GM12878 (cell line): ENCODE results near the gene CAVIN1. TPM values are rescaled to one million over a fixed set of nuclear protein-coding genes. Genes with fewer than 3 reads are reported as not detected.
A peak's percentile ranks its signal among the peaks of the same experiment; 100 is the strongest.

Experiments used
- ATAC-seq: fragments of 200-7000 bp; cut with Tn5 transposase; 3 replicates; pipeline ENCODE4 v1.9.1; 2020; ENCODE audit warnings: mild to moderate bottlenecking, moderate library complexity
- BruUV-seq: library from RNA; stranded (reverse); fragments of 400-500 nt; replicated peaks from 2 replicates; lab custom pipeline; 2021; lab: Mats Ljungman, UMichigan
- CTCF ChIA-PET: fragments of 300-600 bp; sonication (Branson Sonifier 250); formaldehyde crosslinking; extraction: SDS; loops from one replicate; lab custom pipeline; 2021; ENCODE audit warnings: inconsistent platforms; lab: Yijun Ruan, JAX
- POLR2A ChIA-PET: fragments of 350-600 bp; formaldehyde crosslinking; extraction: SDS; loops from one replicate; lab custom pipeline; 2021; ENCODE audit warnings: inconsistent platforms; lab: Charles Lee
- RAD21 ChIA-PET: fragments of 300-600 bp; sonication (Branson Sonifier 250); formaldehyde crosslinking; loops from one replicate; lab custom pipeline; 2023; ENCODE audit warnings: antibody characterized with exemption; ENCODE audit not compliant: unreplicated experiment; lab: Charles Lee
- SMC1A ChIA-PET: fragments of 300-600 bp; sonication (Branson Sonifier 250); formaldehyde crosslinking; loops from one replicate; lab custom pipeline; 2023; ENCODE audit not compliant: unreplicated experiment, uncharacterized antibody; lab: Charles Lee
- DNase-seq: peaks from one replicate; pipeline ENCODE4 v3.0.0-alpha.2; 2011; ENCODE audit warnings: low read depth, low spot score
- FAIRE-seq: peaks from 3 replicates; lab custom pipeline; 2011; peaks lifted over from hg19 to GRCh38; lab: Jason Lieb, UNC
- H2AFZ ChIP-seq: 2 replicates; pipeline ENCODE4 v1.6.0; 2011; ENCODE audit warnings: low read depth, low read length, control low read depth; ENCODE audit not compliant: control insufficient read depth
- H3K27ac ChIP-seq: 2 replicates; pipeline ENCODE4 v1.5.1; 2011; ENCODE audit warnings: control low read depth; ENCODE audit not compliant: control insufficient read depth, insufficient read depth
- H3K27me3 ChIP-seq, 2 experiments: replicated peaks in 1 of 2; 2 replicates each; pipeline versions ENCODE4 v1.6.0 to v1.6.1; 2011; ENCODE audit warnings: low read length in 1 of 2; ENCODE audit not compliant: control insufficient read depth in 2 of 2, insufficient read depth in 2 of 2
- H3K36me3 ChIP-seq, 2 experiments: 2 replicates each; pipeline ENCODE4 v1.5.1; 2011; ENCODE audit warnings: low read length in 1 of 2; ENCODE audit not compliant: control insufficient read depth in 2 of 2, insufficient read depth in 2 of 2
- H3K4me1 ChIP-seq: 2 replicates; pipeline ENCODE4 v1.6.1; 2011; ENCODE audit warnings: mild to moderate bottlenecking, low read length, moderate library complexity, mixed read lengths; ENCODE audit not compliant: control insufficient read depth, insufficient read depth
- H3K4me2 ChIP-seq: 2 replicates; pipeline ENCODE4 v1.6.0; 2011; ENCODE audit warnings: control low read depth; ENCODE audit not compliant: control insufficient read depth, insufficient read depth
- H3K4me3 ChIP-seq: fragments of 200-600 bp; sonication (generic); 2 replicates; pipeline ENCODE4 v1.5.1; 2016
- H3K79me2 ChIP-seq: 2 replicates; pipeline ENCODE4 v1.6.0; 2011; ENCODE audit warnings: low read length; ENCODE audit not compliant: control insufficient read depth, insufficient read depth
- H3K9ac ChIP-seq: 2 replicates; pipeline ENCODE4 v1.8.0; 2011; ENCODE audit warnings: low read length, control low read depth, mixed read lengths; ENCODE audit not compliant: control insufficient read depth, insufficient read depth
- H3K9me3 ChIP-seq: replicated peaks from 3 replicates; pipeline ENCODE4 v1.5.1; 2011; ENCODE audit warnings: mild to moderate bottlenecking, low read length; ENCODE audit not compliant: control insufficient read depth, insufficient read depth
- H4K20me1 ChIP-seq: 2 replicates; pipeline ENCODE4 v1.6.0; 2011; ENCODE audit not compliant: control insufficient read depth, insufficient read depth
- BACH1 ChIP-seq: fragments of 450-650 bp; IDR thresholded peaks from 2 replicates; pipeline ENCODE4 v1.6.1; 2017; ENCODE audit warnings: mild to moderate bottlenecking, borderline replicate concordance
- CEBPB ChIP-seq, 2 experiments: fragments of 150-350 bp in 1 of 2; IDR thresholded peaks; 2 replicates each; pipeline ENCODE4 v1.6.1; 2012 to 2014; ENCODE audit warnings: low read depth in 2 of 2, low read length in 2 of 2, borderline replicate concordance in 1 of 2, inconsistent platforms in 1 of 2
- EGR1 ChIP-seq, 2 experiments: IDR thresholded peaks; 1 replicate in 1 of 2; 2 replicates in 1 of 2; pipeline ENCODE4 v1.6.1; 2011 to 2012; ENCODE audit warnings: low read depth in 2 of 2, low read length in 2 of 2, borderline replicate concordance in 1 of 2, mild to moderate bottlenecking in 1 of 2, moderate library complexity in 1 of 2
- EZH2 ChIP-seq: IDR thresholded peaks from 2 replicates; pipeline ENCODE4 v1.6.1; 2012; ENCODE audit warnings: low read depth, mild to moderate bottlenecking, control low read depth, inconsistent platforms, low read length, borderline replicate concordance; ENCODE audit not compliant: control insufficient read depth
- HDGF ChIP-seq: fragments of 450-650 bp; IDR thresholded peaks from 2 replicates; pipeline ENCODE4 v1.6.1; 2016; ENCODE audit warnings: antibody characterized with exemption
- KAT2A ChIP-seq: conservative IDR thresholded peaks from 2 replicates; pipeline ENCODE4 v1.6.1; 2011; ENCODE audit warnings: low read depth, low read length; ENCODE audit not compliant: control insufficient read depth
- KDM1A ChIP-seq: fragments of 200-600 bp; sonication (generic); IDR thresholded peaks from 2 replicates; pipeline ENCODE4 v1.6.1; 2016; ENCODE audit warnings: borderline replicate concordance
- NFXL1 ChIP-seq: fragments of 450-650 bp; IDR thresholded peaks from 2 replicates; pipeline ENCODE4 v1.6.1; 2017; ENCODE audit warnings: antibody characterized with exemption, mild to moderate bottlenecking, borderline replicate concordance
- PKNOX1 ChIP-seq: fragments of 450-650 bp; IDR thresholded peaks from 2 replicates; pipeline ENCODE4 v1.6.1; 2016; ENCODE audit warnings: mild to moderate bottlenecking
- RUNX3 ChIP-seq: IDR thresholded peaks from 2 replicates; pipeline ENCODE4 v1.6.1; 2012; ENCODE audit warnings: low read length, inconsistent platforms
- ZNF622 ChIP-seq: fragments of 450-650 bp; IDR thresholded peaks from 2 replicates; pipeline ENCODE4 v1.6.1; 2017; ENCODE audit warnings: mild to moderate bottlenecking, inconsistent platforms
- ZSCAN29 ChIP-seq: fragments of 450-650 bp; IDR thresholded peaks from 2 replicates; pipeline ENCODE4 v1.6.1; 2017; ENCODE audit warnings: mild to moderate bottlenecking, moderate library complexity
- WGBS: methylation state at CpG from one replicate; pipeline ENCODE4 v1.1.6; 2016; ENCODE audit warnings: low lambda C conversion rate; ENCODE audit not compliant: insufficient replicate concordance, insufficient coverage; ENCODE audit errors: missing lambda C conversion rate; 5-methylcytosine and 5-hydroxymethylcytosine counted together
- in situ Hi-C: fragments of 300-500 bp; cut with MboI; formaldehyde crosslinking; loops from 9 replicates; pipeline ENCODE4 v1.14.3; 2018; ENCODE audit warnings: mixed read lengths
- intact Hi-C: fragments of 100-400 bp; cut with micrococcal nuclease; formaldehyde crosslinking; loops from one replicate; pipeline ENCODE4 v1.14.2; 2022; ENCODE audit not compliant: unreplicated experiment
- polyA plus RNA-seq, 11 experiments: library from polyadenylated mRNA; depleted of rRNA in 4 of 11; unstranded in 6 of 11; stranded (reverse) in 5 of 11; fragments of >200 nt; fragmentation: Nextera tagmentation in 4 of 11; fragmentation: Illumina TruSeq in 1 of 11; extraction: Ambion mirVana in 4 of 11; extraction: Trizol in 1 of 11; gene quantifications; 1 replicate in 1 of 11; 2 replicates in 10 of 11; pipeline versions ENCODE4 v1.2.1 to v1.2.3, GENCODE V29; 2011 to 2016; ENCODE audit warnings: inconsistent platforms in 2 of 11, missing spikeins in 2 of 11, low read depth in 1 of 11
- total RNA-seq, 4 experiments: library from RNA; depleted of rRNA in 3 of 4; stranded (reverse); fragments of >200 nt in 3 of 4; fragmentation: Illumina TruSeq in 1 of 4; extraction: Trizol in 1 of 4; gene quantifications; 2 replicates each; pipeline versions ENCODE4 v1.2.1 to v1.2.3, GENCODE V29; 2013 to 2021
- TF ChIP-seq, protein P1 (sequence below): fragments of 450-650 bp; IDR thresholded peaks from 2 replicates; pipeline ENCODE4 v1.6.1; 2017; ENCODE audit warnings: low read depth, mild to moderate bottlenecking, moderate library complexity
- TF ChIP-seq, protein P2 (sequence below): IDR thresholded peaks from 2 replicates; pipeline ENCODE4 v1.6.1; 2012; ENCODE audit warnings: improper control_type of control experiment, low read depth, low read length; ENCODE audit not compliant: insufficient replicate concordance

The CAVIN1 gene
- total and polyA plus RNA-seq, 10 of the 15 experiments (the other 5 are each of a cell fraction or from before 2014, with no cell fraction given) = 0.03 to 1.1 (median 0.37) TPM

GRCh38 chr17:42414704-42415409 lies 8.2 kb downstream of the CAVIN1 start:
- peak overlapping the region; percentile 62 for H3K4me2 ChIP-seq
- H3K27ac ChIP-seq = 0 out of 2 replicates have a peak overlapping the region, but pooled peaks have one; percentile 6
- no peak overlapping the region; the same call in 1 of the 2 replicates for H3K4me3 ChIP-seq
- H2AFZ ChIP-seq = peak overlapping the region; percentile 66
- H4K20me1 ChIP-seq = no peaks in the 10 kb centered on the region
- CTCF ChIA-PET = interaction anchor here (0.6 to 3.7 kb wide), 9 partner anchors 9 to 113 kb away, joined by 3 to 20 read pairs (median 5); no protein-coding TSS in a partner anchor
- H3K36me3 ChIP-seq = no peaks in the 10 kb centered on the region
- DNase-seq (no peak), ATAC-seq (peak; percentile 77), FAIRE-seq (no peak)
- intact Hi-C loops (no loop called here), in situ Hi-C loops (no loop called here)
- SMC1A ChIA-PET = interaction anchor here (0.7 to 3.1 kb wide), 6 partner anchors 9 to 134 kb away, joined by 3 to 14 read pairs (median 3); no protein-coding TSS in a partner anchor
- no peak overlapping the region for H3K9ac ChIP-seq
- RAD21 ChIA-PET = interaction anchor here (0.7 to 1.2 kb wide), 8 partner anchors 9 to 193 kb away, joined by 3 to 5 read pairs (median 4); no protein-coding TSS in a partner anchor
- no TSS peak for BruUV-seq
- POLR2A ChIA-PET = interaction anchor here (0.6 to 1.0 kb wide), 3 partner anchors 26 to 264 kb away, joined by 3 read pairs; no protein-coding TSS in a partner anchor
- 26% methylated on average over 5 of the region's 7 CpGs for WGBS
- H3K9me3 ChIP-seq = no peaks in the 10 kb centered on the region
- H3K27me3 ChIP-seq = no peaks in the 10 kb centered on the region
- H3K4me1 ChIP-seq = peaks cover 6% of the 10 kb centered on the region; the same call in 1 of the 2 replicates
- H3K79me2 ChIP-seq = no peaks in the 10 kb centered on the region
- TF ChIP-seq, protein P1, sequence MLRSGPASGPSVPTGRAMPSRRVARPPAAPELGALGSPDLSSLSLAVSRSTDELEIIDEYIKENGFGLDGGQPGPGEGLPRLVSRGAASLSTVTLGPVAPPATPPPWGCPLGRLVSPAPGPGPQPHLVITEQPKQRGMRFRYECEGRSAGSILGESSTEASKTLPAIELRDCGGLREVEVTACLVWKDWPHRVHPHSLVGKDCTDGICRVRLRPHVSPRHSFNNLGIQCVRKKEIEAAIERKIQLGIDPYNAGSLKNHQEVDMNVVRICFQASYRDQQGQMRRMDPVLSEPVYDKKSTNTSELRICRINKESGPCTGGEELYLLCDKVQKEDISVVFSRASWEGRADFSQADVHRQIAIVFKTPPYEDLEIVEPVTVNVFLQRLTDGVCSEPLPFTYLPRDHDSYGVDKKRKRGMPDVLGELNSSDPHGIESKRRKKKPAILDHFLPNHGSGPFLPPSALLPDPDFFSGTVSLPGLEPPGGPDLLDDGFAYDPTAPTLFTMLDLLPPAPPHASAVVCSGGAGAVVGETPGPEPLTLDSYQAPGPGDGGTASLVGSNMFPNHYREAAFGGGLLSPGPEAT = no peak
- no peak for TF ChIP-seq NFXL1
- TF ChIP-seq EZH2 = no peak
- no peak for TF ChIP-seq ZSCAN29
- TF ChIP-seq EGR1 (IDR thresholded peaks at IDR 0.05; ENCODE audit: borderline replicate concordance in 1 of 2, low read depth in 2 of 2, low read length in 2 of 2) = 0 out of 3 replicates have a peak, but pooled peaks of 1 of the 2 experiments have one; percentile 36
- no peak for TF ChIP-seq BACH1
- TF ChIP-seq, protein P2, sequence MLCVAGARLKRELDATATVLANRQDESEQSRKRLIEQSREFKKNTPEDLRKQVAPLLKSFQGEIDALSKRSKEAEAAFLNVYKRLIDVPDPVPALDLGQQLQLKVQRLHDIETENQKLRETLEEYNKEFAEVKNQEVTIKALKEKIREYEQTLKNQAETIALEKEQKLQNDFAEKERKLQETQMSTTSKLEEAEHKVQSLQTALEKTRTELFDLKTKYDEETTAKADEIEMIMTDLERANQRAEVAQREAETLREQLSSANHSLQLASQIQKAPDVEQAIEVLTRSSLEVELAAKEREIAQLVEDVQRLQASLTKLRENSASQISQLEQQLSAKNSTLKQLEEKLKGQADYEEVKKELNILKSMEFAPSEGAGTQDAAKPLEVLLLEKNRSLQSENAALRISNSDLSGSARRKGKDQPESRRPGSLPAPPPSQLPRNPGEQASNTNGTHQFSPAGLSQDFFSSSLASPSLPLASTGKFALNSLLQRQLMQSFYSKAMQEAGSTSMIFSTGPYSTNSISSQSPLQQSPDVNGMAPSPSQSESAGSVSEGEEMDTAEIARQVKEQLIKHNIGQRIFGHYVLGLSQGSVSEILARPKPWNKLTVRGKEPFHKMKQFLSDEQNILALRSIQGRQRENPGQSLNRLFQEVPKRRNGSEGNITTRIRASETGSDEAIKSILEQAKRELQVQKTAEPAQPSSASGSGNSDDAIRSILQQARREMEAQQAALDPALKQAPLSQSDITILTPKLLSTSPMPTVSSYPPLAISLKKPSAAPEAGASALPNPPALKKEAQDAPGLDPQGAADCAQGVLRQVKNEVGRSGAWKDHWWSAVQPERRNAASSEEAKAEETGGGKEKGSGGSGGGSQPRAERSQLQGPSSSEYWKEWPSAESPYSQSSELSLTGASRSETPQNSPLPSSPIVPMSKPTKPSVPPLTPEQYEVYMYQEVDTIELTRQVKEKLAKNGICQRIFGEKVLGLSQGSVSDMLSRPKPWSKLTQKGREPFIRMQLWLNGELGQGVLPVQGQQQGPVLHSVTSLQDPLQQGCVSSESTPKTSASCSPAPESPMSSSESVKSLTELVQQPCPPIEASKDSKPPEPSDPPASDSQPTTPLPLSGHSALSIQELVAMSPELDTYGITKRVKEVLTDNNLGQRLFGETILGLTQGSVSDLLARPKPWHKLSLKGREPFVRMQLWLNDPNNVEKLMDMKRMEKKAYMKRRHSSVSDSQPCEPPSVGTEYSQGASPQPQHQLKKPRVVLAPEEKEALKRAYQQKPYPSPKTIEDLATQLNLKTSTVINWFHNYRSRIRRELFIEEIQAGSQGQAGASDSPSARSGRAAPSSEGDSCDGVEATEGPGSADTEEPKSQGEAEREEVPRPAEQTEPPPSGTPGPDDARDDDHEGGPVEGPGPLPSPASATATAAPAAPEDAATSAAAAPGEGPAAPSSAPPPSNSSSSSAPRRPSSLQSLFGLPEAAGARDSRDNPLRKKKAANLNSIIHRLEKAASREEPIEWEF = no peak
- 0 out of 2 replicates have a peak, but pooled peaks have one; percentile 35 for TF ChIP-seq HDGF
- no peak for TF ChIP-seq ZNF622
- TF ChIP-seq CEBPB (IDR thresholded peaks at IDR 0.05; ENCODE audit: borderline replicate concordance in 1 of 2, low read depth in 2 of 2, low read length in 2 of 2) = no peak
- TF ChIP-seq PKNOX1 = peak; percentile 38; the same call in 1 of the 2 replicates
- no peak for TF ChIP-seq KDM1A
- 0 out of 2 replicates have a peak, but pooled peaks have one; percentile 17 for TF ChIP-seq RUNX3
- no peak for TF ChIP-seq KAT2A
